Activated CD8-positive, alpha-beta memory T cell treated with anti-CD3 and anti-CD28 coated beads for 36 hours (primary cell): Measurements from ENCODE around the gene VTI1A. TPM values are rescaled to one million over a fixed set of nuclear protein-coding genes. Genes with fewer than 3 reads are reported as not detected.
"Not testable (repeated sequence)": the region's sequence is repeated elsewhere in the genome, so short reads cannot be mapped to it uniquely, and the experiment has no call there.

Experiments used
- CTCF ChIA-PET: fragments of 350-600 bp; sonication (Branson Sonifier 250); formaldehyde crosslinking; loops from one replicate; lab custom pipeline; 2021; ENCODE audit warnings: antibody characterized with exemption; lab: Charles Lee
- POLR2A ChIA-PET: fragments of 350-600 bp; sonication (Branson Sonifier 250); formaldehyde crosslinking; loops from one replicate; lab custom pipeline; 2021; ENCODE audit warnings: antibody characterized with exemption; lab: Charles Lee
- total RNA-seq, 2 experiments: library from RNA; stranded (reverse); gene quantifications; one replicate each; pipeline ENCODE4 v1.2.3, GENCODE V29; 2021

VTI1A gene
- total RNA-seq, 2 experiments from 2014 or later, result 35.5 to 37.8 TPM

DNA sequence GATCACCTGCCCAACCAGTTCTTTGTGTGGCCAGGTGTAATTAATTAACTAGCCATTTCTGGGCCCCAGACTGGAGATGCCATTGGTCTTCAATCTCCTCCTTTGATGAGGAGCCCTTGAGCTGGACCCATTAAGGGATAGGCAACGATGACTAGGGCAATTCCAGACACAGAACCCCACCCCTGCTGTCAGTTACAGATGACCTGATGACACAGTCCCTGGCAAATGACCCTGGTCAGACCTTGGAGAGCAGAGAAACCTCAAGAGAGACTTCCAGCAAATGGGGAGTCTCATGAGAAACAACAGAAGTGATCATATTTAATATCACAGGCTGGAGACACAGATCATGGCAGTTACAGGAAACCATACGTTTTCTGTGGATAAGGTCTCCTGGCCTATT, 401.2 kb downstream of the VTI1A start:
- ChIA-PET CTCF (no interaction called here), POLR2A (no interaction called here)

DNA sequence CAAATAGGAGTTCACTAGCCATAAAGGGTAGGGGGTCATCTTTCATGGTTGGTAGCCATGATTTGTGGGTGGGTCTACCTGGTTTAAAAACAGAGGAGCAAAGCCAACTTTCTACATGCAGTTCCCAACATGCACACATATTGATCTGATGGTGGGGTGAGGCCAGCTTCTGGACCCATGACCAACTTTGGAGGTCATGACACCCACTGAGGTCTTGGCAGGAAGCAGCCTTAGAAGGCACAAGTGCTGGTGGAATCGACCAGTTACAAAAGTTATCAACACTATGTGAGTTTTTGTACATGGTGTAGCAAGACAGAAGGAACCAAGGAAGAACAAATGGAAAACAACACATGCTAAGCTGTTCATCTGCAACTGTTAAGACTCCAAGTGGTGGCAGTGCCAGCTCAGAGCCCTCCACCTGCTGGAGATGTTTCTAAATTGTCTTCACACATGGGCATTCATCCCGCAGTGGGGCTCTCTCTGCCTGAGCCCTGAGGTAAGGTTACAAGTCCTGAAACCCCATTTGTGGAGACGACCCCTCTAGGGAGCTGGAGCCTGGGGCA, 401.9 kb downstream of the VTI1A start:
- ChIA-PET POLR2A (no interaction called here), CTCF (no interaction called here)

DNA sequence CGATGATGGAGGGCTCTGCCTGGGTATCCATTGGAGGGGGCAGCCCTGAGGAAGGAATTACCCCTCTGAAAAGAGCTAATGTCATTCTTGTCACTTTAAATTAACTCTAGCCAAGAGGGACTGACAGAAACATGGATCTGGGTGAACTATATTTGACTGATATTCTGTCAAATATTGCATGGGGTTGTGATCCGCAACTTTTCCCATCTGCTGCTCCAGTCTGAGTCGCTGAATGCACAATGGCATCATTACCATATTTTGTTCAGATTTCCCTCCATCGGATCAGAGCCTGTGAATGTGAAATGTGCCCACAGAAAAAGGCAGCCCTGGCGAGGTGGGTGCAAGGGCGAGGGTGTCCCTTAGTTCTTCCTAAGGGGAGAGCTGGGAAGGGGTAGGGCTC, 402.5 kb downstream of the VTI1A start:
- ChIA-PET POLR2A (no interaction called here), CTCF (no interaction called here)

- POLR2A ChIA-PET, result no interaction called here
- CTCF ChIA-PET, result no interaction called here
These were observed 404.2 kb downstream of the VTI1A start for GRCh38 chr10:112851181-112851580.

DNA sequence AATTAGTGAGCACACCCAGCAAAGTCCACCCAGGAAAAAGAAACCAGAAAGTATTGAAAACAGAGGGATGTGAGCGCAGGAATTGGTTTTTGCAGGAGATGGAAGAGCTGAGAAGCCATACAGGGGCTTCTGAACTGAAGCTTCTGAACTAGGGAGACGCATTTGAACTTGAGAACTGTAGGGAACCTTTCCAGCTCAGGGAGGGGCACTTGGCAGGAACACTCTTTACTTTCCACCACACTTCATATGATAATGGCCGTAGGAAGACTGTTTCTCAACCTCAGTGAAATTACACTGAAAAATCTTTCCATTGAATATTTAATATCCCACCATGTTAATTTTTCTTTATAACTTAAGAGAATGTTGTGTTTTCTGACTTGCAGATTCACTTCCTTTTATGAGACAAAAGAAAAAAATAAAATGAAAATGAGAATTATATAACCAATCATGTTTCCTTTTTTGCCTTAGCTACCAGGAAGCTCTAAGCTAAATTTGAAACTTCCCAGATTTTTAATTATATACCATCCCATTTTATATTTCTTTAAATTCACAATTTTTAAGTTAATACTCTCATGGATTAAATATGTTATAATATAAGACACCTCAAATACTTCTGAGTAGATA, 404.7 kb downstream of the VTI1A start:
- ChIA-PET POLR2A (no interaction called here), CTCF (no interaction called here)

- ChIA-PET POLR2A (no interaction called here), CTCF (interaction anchor here (0.6 kb wide), 1 partner anchor 152 kb away, joined by 4 read pairs; no protein-coding TSS in a partner anchor)
These were observed 405.3 kb downstream of the VTI1A start for GRCh38 chr10:112852306-112852705.

DNA sequence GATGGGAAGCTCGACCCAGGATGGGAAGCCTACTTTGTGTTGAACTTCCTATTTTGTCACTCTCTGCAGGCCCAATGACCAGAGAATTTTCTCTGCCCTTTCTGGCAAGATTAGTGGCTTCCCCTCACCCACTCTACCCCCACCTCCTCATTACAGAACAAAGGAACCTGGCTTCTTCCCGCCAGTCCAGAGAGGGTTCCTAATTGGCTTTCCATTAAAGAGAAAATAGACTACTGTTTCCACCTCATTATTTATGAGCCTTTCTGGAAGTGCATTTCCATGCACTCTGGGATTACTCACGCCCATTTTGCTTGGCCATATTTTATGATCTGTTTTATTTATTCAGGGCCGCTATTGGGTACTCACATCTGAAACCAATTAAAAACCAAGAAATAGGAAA, 408.1 kb downstream of the VTI1A start:
- ChIA-PET CTCF (no interaction called here), POLR2A (no interaction called here)

- POLR2A ChIA-PET, result no interaction called here
- CTCF ChIA-PET, result no interaction called here
These were observed 410.5 kb downstream of the VTI1A start for GRCh38 chr10:112857493-112857892.

DNA sequence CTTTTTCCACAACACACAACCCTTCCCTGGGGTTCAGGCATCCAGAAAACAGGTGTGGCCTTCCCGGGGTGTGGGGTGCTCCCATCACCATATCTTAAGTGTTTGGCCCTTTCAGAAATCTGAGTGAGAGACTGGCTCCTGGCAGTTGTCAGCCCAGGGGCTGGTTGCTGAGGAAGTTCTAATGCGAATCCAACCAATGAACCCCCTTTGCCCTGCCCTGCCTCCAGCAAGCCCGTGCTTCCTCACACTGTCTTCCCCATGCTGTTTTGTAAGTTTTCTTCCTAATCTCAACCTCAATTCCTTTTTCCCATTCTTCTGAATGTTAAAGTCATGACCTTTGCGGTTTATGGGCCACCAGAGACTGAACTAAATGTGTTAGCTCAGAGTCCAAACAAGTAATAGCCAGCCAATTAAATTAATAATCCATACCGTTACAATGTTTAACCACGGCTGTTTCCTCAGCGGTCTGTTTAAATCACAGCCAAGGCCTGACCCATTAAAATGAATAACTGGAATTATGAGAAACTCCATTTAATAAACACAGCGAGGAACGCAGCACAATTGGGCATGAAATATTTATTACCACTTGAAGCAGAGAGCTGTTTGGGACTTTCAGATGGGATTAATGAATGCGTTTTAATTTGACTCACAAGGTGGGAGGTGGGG, 412.1 kb downstream of the VTI1A start:
- ChIA-PET POLR2A (no interaction called here), CTCF (no interaction called here)

DNA sequence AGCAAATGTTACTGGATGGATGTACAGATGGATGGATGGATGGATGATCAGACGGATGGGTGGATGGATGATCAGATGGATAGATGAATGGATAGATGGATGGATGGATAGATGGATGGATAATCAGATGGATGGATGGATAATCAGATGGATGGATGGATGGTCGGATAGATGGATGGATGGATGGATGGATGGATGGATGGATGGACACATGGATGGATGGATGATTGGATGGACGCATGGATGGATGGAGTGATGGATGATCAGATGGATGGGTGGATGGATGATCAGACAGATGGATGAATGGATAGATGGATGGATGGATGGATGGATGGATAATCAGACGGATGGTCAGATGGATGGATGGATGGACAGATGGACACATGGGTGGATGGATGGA, 412.8 kb downstream of the VTI1A start:
- ChIA-PET CTCF (no interaction called here), POLR2A (no interaction called here)

DNA sequence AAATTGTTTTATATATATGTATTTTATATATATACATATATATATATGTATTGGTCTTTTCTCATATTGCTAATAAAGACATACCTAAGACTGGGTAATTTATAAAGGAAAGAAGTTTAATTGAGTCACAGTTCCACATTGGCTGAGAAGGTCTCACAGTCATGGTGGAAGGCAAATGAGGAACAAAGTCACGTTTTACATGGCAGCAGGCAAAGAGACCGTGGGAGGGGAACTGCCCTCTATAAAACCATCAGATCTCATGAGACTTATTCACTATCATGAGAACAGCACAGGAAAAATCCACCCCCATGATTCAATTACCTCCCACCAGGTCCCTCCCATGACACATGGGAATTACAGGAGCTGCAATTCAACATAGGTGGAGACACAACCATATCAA, 416.4 kb downstream of the VTI1A start:
- CTCF ChIA-PET, POLR2A ChIA-PET: not testable (repeated sequence)

Other genes with a start within 250 kb of the VTI1A start
- gene TECTB, start 163.8 kb upstream of the VTI1A start, total RNA-seq, result not detected
- 10 to 100 TPM; 56.6 to 57.0 TPM for gene ACSL5, start 73.1 kb upstream of the VTI1A start, total RNA-seq
- 10 to 100 TPM; 52.8 to 58.4 TPM for gene ZDHHC6, start 301 bp upstream of the VTI1A start, total RNA-seq